Tibial artery (tissue), 4 donors: ENCODE measurements around the gene NXN.
"Not testable (repeated sequence)": the region's sequence is repeated elsewhere in the genome, so short reads cannot be mapped to it uniquely, and the experiment has no call there.

Source experiments
- DNase-seq, 2 donors: peaks; one replicate each; pipeline ENCODE4 v3.0.0-alpha.2; 2019
- H3K27ac ChIP-seq, 2 donors: fragments of 200-600 bp; sonication (generic) in 1 of 2; 1 replicate in 1 of 2; 2 replicates in 1 of 2; pipeline ENCODE4 v1.5.1; 2018 to 2019; ENCODE audit warnings: mild to moderate bottlenecking in 1 of 2
- H3K27me3 ChIP-seq, 2 donors: fragments of 200-600 bp; sonication (generic) in 1 of 2; one replicate each; pipeline versions ENCODE4 v1.5.1 to v1.6.0; 2016 to 2019
- H3K36me3 ChIP-seq, 3 donors: fragments of 200-600 bp; sonication (generic) in 2 of 3; one replicate each; pipeline ENCODE4 v1.5.1; 2016 to 2019; ENCODE audit warnings: mild to moderate bottlenecking in 2 of 3
- H3K4me1 ChIP-seq, 4 donors: fragments of 200-600 bp; sonication (generic) in 2 of 4; 1 replicate in 3 of 4; 2 replicates in 1 of 4; pipeline ENCODE4 v1.5.1; 2016 to 2019
- H3K4me3 ChIP-seq, 2 donors: fragments of 200-600 bp; sonication (generic) in 1 of 2; 1 replicate in 1 of 2; 2 replicates in 1 of 2; pipeline ENCODE4 v1.5.1; 2018 to 2019; ENCODE audit warnings: mild to moderate bottlenecking in 2 of 2
- H3K9me3 ChIP-seq, 3 donors: fragments of 200-600 bp; sonication (generic) in 1 of 3; one replicate each; pipeline ENCODE4 v1.5.1; 2016 to 2019
- CTCF ChIP-seq, 2 experiments: fragments of 200-600 bp in 1 of 2; fragments of 450-650 bp in 1 of 2; IDR thresholded peaks; one replicate each; pipeline ENCODE4 v1.5.1; 2017 to 2019; ENCODE audit warnings: antibody characterized with exemption in 2 of 2, mild to moderate bottlenecking in 1 of 2, moderate library complexity in 1 of 2
- intact Hi-C: fragments of 100-400 bp; cut with DNase I; formaldehyde crosslinking; loops from one replicate; pipeline ENCODE4 v1.15.0; 2023; ENCODE audit warnings: low total_unique reads

Gene NXN

GRCh38 chr17:811051-811784, 168.4 kb downstream of the NXN start:
- Histone ChIP-seq H3K4me3 (no peak overlapping the region), H3K36me3 (peaks cover 0 to 35% (median 6%) of the 10 kb centered on the region in 3 donors), H3K9me3 (no peaks in the 10 kb centered on the region), H3K27me3 (no peaks in the 10 kb centered on the region), H3K4me1 (no peaks in the 10 kb centered on the region), H3K27ac (no peak overlapping the region)
- TF ChIP-seq CTCF (IDR thresholded peaks at IDR 0.05), result no peak
- intact Hi-C loops, result no loop called here
- no peak for DNase-seq

- peaks cover 0 to 16% (median 7%) of the 10 kb centered on the region in 3 donors for H3K36me3 ChIP-seq
- H3K4me1 ChIP-seq, result no peaks in the 10 kb centered on the region
- no peak overlapping the region for H3K4me3 ChIP-seq
- no peak overlapping the region for H3K27ac ChIP-seq
- intact Hi-C loops, result no loop called here
- TF ChIP-seq CTCF (IDR thresholded peaks at IDR 0.05), result no peak
- no peaks in the 10 kb centered on the region for H3K9me3 ChIP-seq
- no peaks in the 10 kb centered on the region for H3K27me3 ChIP-seq
- DNase-seq, result no peak
Measured at GRCh38 chr17:807523-808294, 171.9 kb downstream of the NXN start.

- intact Hi-C loops, result no loop called here
- Histone ChIP-seq H3K27ac (no peak overlapping the region), H3K4me1 (peaks cover 0 to 7% (median 2%) of the 10 kb centered on the region in 4 donors), H3K36me3 (peaks cover 0 to 21% (median 7%) of the 10 kb centered on the region in 3 donors), H3K9me3 (no peaks in the 10 kb centered on the region), H3K4me3 (no peak overlapping the region), H3K27me3 (no peaks in the 10 kb centered on the region)
- no peak for DNase-seq
- no peak for TF ChIP-seq CTCF (IDR thresholded peaks at IDR 0.05)
Measured at GRCh38 chr17:806781-807522, 172.6 kb downstream of the NXN start.

- no peak for DNase-seq
- peaks cover 0 to 13% (median 4%) of the 10 kb centered on the region in 4 donors for H3K4me1 ChIP-seq
- H3K4me3 ChIP-seq, result no peak overlapping the region
- no peaks in the 10 kb centered on the region for H3K27me3 ChIP-seq
- peaks cover 0 to 21% (median 7%) of the 10 kb centered on the region in 3 donors for H3K36me3 ChIP-seq
- H3K9me3 ChIP-seq, result no peaks in the 10 kb centered on the region
- no peak for TF ChIP-seq CTCF (IDR thresholded peaks at IDR 0.05)
- intact Hi-C loops, result no loop called here
- no peak overlapping the region for H3K27ac ChIP-seq
Measured at GRCh38 chr17:806346-806745, 173.2 kb downstream of the NXN start.

GRCh38 chr17:805886-806285, 173.7 kb downstream of the NXN start:
- H3K4me1 ChIP-seq, result peaks cover 0 to 17% (median 4%) of the 10 kb centered on the region in 4 donors
- intact Hi-C loops, result not testable (repeated sequence)

More at GRCh38 chr17:805886-806285, 173.7 kb downstream of the NXN start:
- H3K36me3 ChIP-seq, result peaks cover 0 to 20% (median 7%) of the 10 kb centered on the region in 3 donors
- H3K27me3 ChIP-seq, H3K27ac ChIP-seq, H3K9me3 ChIP-seq, H3K4me3 ChIP-seq, DNase-seq: not testable (repeated sequence)
